Naive thymus-derived CD8-positive, alpha-beta T cell (primary cell): Measurements from ENCODE around the gene EPC2. TPM values are rescaled to one million over a fixed set of nuclear protein-coding genes. Genes with fewer than 3 reads are reported as not detected.

ENCODE experiments used
- ATAC-seq, 2 donors: fragments of 150-1000 bp; cut with Tn5 transposase in 1 of 2; sonication (Bioruptor Pico), chemical (Tn5 transposase) in 1 of 2; 1 replicate in 1 of 2; 2 replicates in 1 of 2; pipeline ENCODE4 v1.10.0; 2021; ENCODE audit warnings: mild to moderate bottlenecking in 2 of 2, moderate library complexity in 2 of 2
- POLR2A ChIA-PET: fragments of 350-600 bp; sonication (Branson Sonifier 250); formaldehyde crosslinking; loops from one replicate; lab custom pipeline; 2021; ENCODE audit warnings: antibody characterized with exemption; lab: Charles Lee
- DNase-seq, 10 donors: peaks; one replicate each; pipeline versions ENCODE4 v3.0.0 to v3.0.0-alpha.2; 2020 to 2022
- H3K27ac Mint-ChIP-seq, 10 donors: one replicate each; pipeline ENCODE4 v1.8.0; 2020 to 2022; ENCODE audit warnings: mild to moderate bottlenecking in 10 of 10, mixed read lengths in 10 of 10, moderate library complexity in 4 of 10, inconsistent platforms in 1 of 10
- H3K27me3 Mint-ChIP-seq, 5 donors: one replicate each; pipeline ENCODE4 v1.8.0; 2021 to 2022; ENCODE audit warnings: mixed read lengths in 5 of 5
- H3K36me3 Mint-ChIP-seq, 3 donors: one replicate each; pipeline ENCODE4 v1.8.0; 2020 to 2022; ENCODE audit warnings: mixed read lengths in 3 of 3, mild to moderate bottlenecking in 2 of 3, inconsistent platforms in 1 of 3
- H3K4me1 Mint-ChIP-seq, 4 donors: one replicate each; pipeline ENCODE4 v1.8.0; 2021 to 2022; ENCODE audit warnings: mixed read lengths in 4 of 4
- H3K4me3 Mint-ChIP-seq, 10 donors: one replicate each; pipeline ENCODE4 v1.8.0; 2020 to 2022; ENCODE audit warnings: mild to moderate bottlenecking in 10 of 10, mixed read lengths in 10 of 10, moderate library complexity in 6 of 10, inconsistent platforms in 1 of 10
- H3K9me3 Mint-ChIP-seq, 9 donors: one replicate each; pipeline ENCODE4 v1.8.0; 2020 to 2022; ENCODE audit warnings: mixed read lengths in 9 of 9, mild to moderate bottlenecking in 3 of 9, inconsistent platforms in 1 of 9, moderate library complexity in 1 of 9
- polyA plus RNA-seq, 3 donors: library from polyadenylated mRNA; unstranded; fragments of 300-500 nt; fragmentation: Illumina TruSeq; gene quantifications; one replicate each; pipeline ENCODE4 v1.2.3, GENCODE V29; 2021
- total RNA-seq, 8 experiments: library from RNA in 2 of 8; stranded (reverse) in 2 of 8; gene quantifications; one replicate each; pipeline ENCODE4 v1.2.3 and lab custom pipeline; 2021 to 2026

EPC2 gene, protein sequence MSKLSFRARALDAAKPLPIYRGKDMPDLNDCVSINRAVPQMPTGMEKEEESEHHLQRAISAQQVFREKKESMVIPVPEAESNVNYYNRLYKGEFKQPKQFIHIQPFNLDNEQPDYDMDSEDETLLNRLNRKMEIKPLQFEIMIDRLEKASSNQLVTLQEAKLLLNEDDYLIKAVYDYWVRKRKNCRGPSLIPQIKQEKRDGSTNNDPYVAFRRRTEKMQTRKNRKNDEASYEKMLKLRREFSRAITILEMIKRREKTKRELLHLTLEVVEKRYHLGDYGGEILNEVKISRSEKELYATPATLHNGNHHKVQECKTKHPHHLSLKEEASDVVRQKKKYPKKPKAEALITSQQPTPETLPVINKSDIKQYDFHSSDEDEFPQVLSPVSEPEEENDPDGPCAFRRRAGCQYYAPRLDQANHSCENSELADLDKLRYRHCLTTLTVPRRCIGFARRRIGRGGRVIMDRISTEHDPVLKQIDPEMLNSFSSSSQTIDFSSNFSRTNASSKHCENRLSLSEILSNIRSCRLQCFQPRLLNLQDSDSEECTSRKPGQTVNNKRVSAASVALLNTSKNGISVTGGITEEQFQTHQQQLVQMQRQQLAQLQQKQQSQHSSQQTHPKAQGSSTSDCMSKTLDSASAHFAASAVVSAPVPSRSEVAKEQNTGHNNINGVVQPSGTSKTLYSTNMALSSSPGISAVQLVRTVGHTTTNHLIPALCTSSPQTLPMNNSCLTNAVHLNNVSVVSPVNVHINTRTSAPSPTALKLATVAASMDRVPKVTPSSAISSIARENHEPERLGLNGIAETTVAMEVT
- total RNA-seq (10 to 100 TPM; 91.1 to 94.7 TPM), polyA plus RNA-seq (1 to 10 TPM; 2.5 to 3.7 (median 3.0) TPM), total RNA-seq (lab: John Stamatoyannopoulos, UW) (72.3 to 138 (median 123) reads per million in 6 experiments)

DNA sequence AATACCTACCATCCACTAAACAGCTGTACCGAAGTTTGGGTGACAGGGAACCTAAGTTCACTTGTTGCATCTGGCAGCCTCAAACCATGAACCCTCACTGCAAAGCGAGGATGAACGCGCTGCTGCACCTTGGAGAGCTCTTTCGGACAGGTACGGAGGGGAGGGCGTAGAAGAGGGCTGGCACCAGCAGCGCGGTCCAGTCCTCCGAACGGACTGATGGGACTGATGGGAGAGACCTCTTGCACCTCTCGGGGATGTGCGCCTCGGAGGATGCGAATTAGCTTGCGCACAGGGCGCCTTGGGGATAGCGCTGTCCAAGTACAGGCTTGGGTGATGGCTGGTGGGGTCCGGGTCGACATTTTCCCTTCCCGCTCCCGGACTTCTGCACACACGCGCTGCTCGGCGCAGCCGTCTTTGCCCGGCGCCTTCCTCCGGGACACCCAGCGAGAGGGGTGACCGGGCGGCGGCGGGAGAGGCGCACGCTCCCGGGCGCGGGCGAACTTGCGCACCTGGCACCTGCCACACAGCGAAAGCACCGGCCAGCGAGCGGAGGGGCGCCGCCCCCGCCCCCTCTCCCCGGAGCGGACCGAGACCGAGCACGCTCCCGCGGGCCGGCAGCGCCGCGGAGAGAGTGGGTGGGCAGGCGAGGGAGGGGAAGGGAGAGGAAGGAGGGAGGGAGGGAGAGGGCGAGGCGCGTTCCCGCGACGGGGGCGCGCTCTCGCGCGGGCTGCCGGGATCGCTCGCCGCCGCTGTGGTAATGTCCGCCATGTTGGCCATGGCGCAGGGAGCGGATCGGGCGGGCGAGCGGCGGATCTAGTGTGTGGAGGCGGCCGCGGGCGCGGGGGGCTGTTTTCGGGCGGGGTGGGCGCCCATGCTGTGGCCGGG, at the start of gene EPC2:
EPC2 (plus strand) TSS at position 754 of the 885 bp plus-strand sequence. CDS start 267 bp downstream, outside the sequence.
- Mint-ChIP-seq H3K9me3 (no peaks in the 10 kb centered on the region), H3K27me3 (peaks cover 0 to 5% (median 0%) of the 10 kb centered on the region in 5 donors), H3K4me3 (peak within 1 kb of the TSS; percentile 88 to 99 (median 96)), H3K27ac (peak within 1 kb of the TSS; percentile 89 to 100 (median 98)), H3K4me1 (peaks cover 15 to 40% (median 33%) of the 10 kb centered on the region in 4 donors), H3K36me3 (peaks cover 5 to 7% (median 6%) of the 10 kb centered on the region in 3 donors)
- ATAC-seq (peak; percentile 52 to 55), DNase-seq (peak; percentile 80 to 94 (median 89))
- POLR2A ChIA-PET, result interaction anchor here (0.6 to 4.4 kb wide), 11 partner anchors 14 to 623 kb away, joined by 3 to 52 read pairs (median 8); partner anchors contain the start of genes MBD5 and ORC4

GRCh38 chr2:148596018-148596417, 48.5 kb upstream of the EPC2 start:
- Mint-ChIP-seq H3K4me3 (no peak overlapping the region), H3K4me1 (peaks cover 0 to 4% (median under 1%) of the 10 kb centered on the region in 4 donors), H3K27me3 (no peaks in the 10 kb centered on the region), H3K36me3 (peaks cover 0 to 6% (median 0%) of the 10 kb centered on the region in 3 donors), H3K27ac (no peak overlapping the region), H3K9me3 (peaks cover 0 to 9% (median 0%) of the 10 kb centered on the region in 9 donors)
- DNase-seq (no peak), ATAC-seq (no peak)
- POLR2A ChIA-PET, result no interaction called here

- peaks cover 0 to 4% (median under 1%) of the 10 kb centered on the region in 4 donors for H3K4me1 Mint-ChIP-seq
- H3K9me3 Mint-ChIP-seq, result peaks cover 0 to 16% (median 9%) of the 10 kb centered on the region in 9 donors
- POLR2A ChIA-PET, result interaction anchor here (0.6 kb wide), 1 partner anchor 46 kb away, joined by 3 read pairs; no protein-coding TSS in a partner anchor
- ATAC-seq (no peak), DNase-seq (no peak)
- H3K4me3 Mint-ChIP-seq, result no peak overlapping the region
- no peaks in the 10 kb centered on the region for H3K27me3 Mint-ChIP-seq
- peak overlapping the region in 2 of 10 donors; percentile 1 to 45 for H3K27ac Mint-ChIP-seq
- H3K36me3 Mint-ChIP-seq, result peaks cover 0 to 14% (median 6%) of the 10 kb centered on the region in 3 donors
Observed at GRCh38 chr2:148599109-148599991, 45.2 kb upstream of the EPC2 start.

GRCh38 chr2:148602885-148603561, 41.5 kb upstream of the EPC2 start:
- ATAC-seq, result no peak
- Mint-ChIP-seq H3K36me3 (peaks cover 0 to 14% (median 6%) of the 10 kb centered on the region in 3 donors), H3K27ac (no peak overlapping the region), H3K4me1 (peaks cover 0 to 4% (median 1%) of the 10 kb centered on the region in 4 donors), H3K9me3 (peaks cover 0 to 16% (median 9%) of the 10 kb centered on the region in 9 donors), H3K4me3 (no peak overlapping the region), H3K27me3 (peaks cover 0 to 3% (median 0%) of the 10 kb centered on the region in 5 donors)
- POLR2A ChIA-PET, result no interaction called here
- no peak for DNase-seq

- peaks cover 0 to 3% (median 0%) of the 10 kb centered on the region in 5 donors for H3K27me3 Mint-ChIP-seq
- H3K36me3 Mint-ChIP-seq, result peaks cover 0 to 14% (median 6%) of the 10 kb centered on the region in 3 donors
- ATAC-seq, result no peak
- DNase-seq, result no peak
- H3K27ac Mint-ChIP-seq, result no peak overlapping the region
- peaks cover 0 to 4% (median 0%) of the 10 kb centered on the region in 4 donors for H3K4me1 Mint-ChIP-seq
- POLR2A ChIA-PET, result no interaction called here
- no peak overlapping the region for H3K4me3 Mint-ChIP-seq
- peaks cover 0 to 16% (median 9%) of the 10 kb centered on the region in 9 donors for H3K9me3 Mint-ChIP-seq
Observed at GRCh38 chr2:148603562-148603920, 41.0 kb upstream of the EPC2 start.

DNA sequence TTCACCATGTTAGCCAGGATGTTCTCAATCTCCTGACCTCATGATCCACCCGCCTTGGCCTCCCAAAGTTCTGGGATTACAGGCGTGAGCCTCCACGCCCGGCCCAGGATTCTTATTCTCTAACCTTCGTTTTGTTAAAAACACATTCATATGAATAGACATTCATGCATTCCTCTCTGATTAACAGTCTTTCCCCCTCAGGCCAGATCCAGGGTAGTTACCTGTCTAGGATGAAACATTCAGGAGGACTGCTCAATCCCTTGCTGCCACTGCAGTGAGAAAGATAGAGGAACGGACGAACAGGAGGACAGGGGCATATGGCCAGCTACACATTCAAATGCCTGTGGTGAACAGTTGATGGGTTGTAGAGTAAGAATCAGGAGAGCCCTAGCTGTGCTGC, 39.6 kb upstream of the EPC2 start:
- DNase-seq (no peak), ATAC-seq (no peak)
- peak overlapping the region in 1 of 10 donors; percentile 28 for H3K27ac Mint-ChIP-seq
- peaks cover 0 to 16% (median 9%) of the 10 kb centered on the region in 9 donors for H3K9me3 Mint-ChIP-seq
- peaks cover 0 to 3% (median 0%) of the 10 kb centered on the region in 5 donors for H3K27me3 Mint-ChIP-seq
- peaks cover 0 to 14% (median 6%) of the 10 kb centered on the region in 3 donors for H3K36me3 Mint-ChIP-seq
- H3K4me1 Mint-ChIP-seq, result peaks cover 0 to 2% (median 0%) of the 10 kb centered on the region in 4 donors
- POLR2A ChIA-PET, result no interaction called here
- H3K4me3 Mint-ChIP-seq, result no peak overlapping the region

DNA sequence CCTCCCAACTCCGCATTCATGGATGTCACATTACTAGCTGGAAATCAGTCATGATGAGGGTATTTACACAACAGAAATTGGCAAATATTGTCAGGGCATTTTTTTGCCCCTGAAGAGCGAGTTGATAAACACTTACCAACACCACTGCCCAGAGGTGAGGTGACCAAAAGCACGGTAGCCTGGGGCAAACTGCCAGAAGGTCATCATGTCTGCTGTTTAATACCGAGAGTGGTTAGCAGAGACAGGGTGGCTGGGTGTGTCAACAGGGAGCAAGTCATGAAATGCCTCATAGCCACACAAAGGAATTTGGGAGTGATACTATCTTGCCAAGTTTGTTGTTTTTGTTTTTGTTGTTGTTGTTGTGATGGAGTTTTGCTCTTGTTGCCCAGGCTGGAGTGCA, 37.0 kb upstream of the EPC2 start:
- Mint-ChIP-seq H3K27ac (peak overlapping the region in 1 of 10 donors; percentile 46), H3K27me3 (peaks cover 0 to 3% (median 0%) of the 10 kb centered on the region in 5 donors), H3K9me3 (peaks cover 0 to 11% (median 4%) of the 10 kb centered on the region in 9 donors), H3K4me1 (peaks cover 0 to 2% (median 0%) of the 10 kb centered on the region in 4 donors), H3K4me3 (no peak overlapping the region), H3K36me3 (peaks cover 0 to 9% (median 6%) of the 10 kb centered on the region in 3 donors)
- DNase-seq, result no peak
- POLR2A ChIA-PET, result no interaction called here
- no peak for ATAC-seq

DNA sequence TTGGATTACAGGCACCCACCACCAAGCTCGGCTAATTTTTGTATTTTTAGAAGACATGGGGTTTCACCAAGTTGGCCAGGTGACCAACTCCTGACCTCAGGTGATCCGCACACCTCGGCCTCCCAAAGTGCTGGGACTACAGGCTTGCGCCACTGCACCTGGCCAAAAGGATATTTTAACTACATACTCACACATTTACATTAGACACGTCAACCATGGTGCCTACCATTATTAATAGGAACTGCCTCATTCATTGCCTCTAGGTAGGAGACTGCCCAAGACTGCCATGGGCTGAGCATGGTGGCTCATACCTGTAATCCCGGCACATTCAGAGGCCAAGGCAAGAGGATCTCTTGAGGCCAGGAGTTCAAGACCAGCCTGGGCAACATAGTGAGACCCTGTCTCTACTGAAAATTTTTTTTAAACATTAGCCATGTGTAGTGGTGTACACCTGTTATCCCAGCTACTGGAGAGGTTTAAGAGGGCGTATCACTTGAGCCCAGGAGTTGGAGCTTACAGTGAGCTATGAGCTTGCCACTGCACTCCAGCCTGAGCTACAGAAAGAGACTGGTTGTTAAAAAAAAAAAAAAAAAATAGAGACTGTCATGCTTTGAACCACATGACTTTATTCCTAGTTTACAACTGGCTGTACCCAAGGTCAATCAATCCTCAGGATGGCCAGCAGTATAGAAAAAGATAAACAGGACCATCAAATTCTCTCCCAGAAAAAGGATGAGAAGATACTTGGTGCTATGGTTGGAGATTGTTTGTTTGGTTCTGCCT, 31.1 kb upstream of the EPC2 start:
- Mint-ChIP-seq H3K36me3 (no peaks in the 10 kb centered on the region), H3K4me3 (no peak overlapping the region), H3K9me3 (no peaks in the 10 kb centered on the region), H3K27ac (no peak overlapping the region), H3K27me3 (no peaks in the 10 kb centered on the region), H3K4me1 (peaks cover 0 to 10% (median 6%) of the 10 kb centered on the region in 4 donors)
- ATAC-seq (no peak), DNase-seq (no peak)
- POLR2A ChIA-PET, result no interaction called here

GRCh38 chr2:148614014-148614321, 30.6 kb upstream of the EPC2 start:
- H3K4me3 Mint-ChIP-seq, result no peak overlapping the region
- POLR2A ChIA-PET, result no interaction called here
- peak overlapping the region in 1 of 10 donors; percentile 15 for H3K27ac Mint-ChIP-seq
- DNase-seq (no peak), ATAC-seq (no peak)
- no peaks in the 10 kb centered on the region for H3K36me3 Mint-ChIP-seq
- H3K4me1 Mint-ChIP-seq, result peaks cover 0 to 10% (median 6%) of the 10 kb centered on the region in 4 donors
- no peaks in the 10 kb centered on the region for H3K9me3 Mint-ChIP-seq
- no peaks in the 10 kb centered on the region for H3K27me3 Mint-ChIP-seq

DNA sequence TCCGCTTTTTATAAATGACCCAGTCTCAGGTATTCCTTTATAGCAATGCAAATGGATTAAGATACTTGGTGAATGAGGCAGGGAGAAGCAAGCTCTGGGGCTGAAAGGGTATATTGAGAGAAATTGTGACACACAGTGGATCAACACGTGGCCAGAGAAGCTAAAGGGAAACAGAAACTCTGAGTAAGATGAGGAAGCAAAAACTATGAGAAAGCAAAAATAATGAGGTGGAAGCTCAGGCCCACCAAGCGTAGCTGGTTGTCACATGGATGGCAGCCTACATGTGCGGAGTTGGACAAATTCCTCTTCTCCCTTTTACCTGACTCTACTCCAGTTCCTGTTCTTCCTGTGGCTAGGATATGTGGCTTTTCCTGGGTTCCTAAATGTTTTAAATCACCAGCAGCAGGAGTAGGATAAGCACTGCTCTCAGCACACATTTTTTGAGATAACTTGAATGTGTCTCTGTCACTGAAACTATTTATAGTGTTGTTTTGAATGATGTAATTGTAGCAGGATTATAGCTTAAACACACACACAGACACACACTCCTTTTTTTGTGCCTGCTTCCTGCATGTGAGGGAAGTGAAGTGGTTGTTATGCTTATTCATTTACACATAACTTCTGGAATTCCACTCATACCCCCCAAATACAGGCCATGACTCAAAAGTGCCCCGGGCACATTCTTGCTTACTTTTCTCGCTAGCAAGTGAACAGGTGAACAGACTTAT, 30.1 kb upstream of the EPC2 start:
- H3K4me1 Mint-ChIP-seq, result peaks cover 1 to 10% (median 6%) of the 10 kb centered on the region in 4 donors
- H3K36me3 Mint-ChIP-seq, result no peaks in the 10 kb centered on the region
- POLR2A ChIA-PET, result no interaction called here
- peak overlapping the region in 2 of 10 donors; percentile 15 to 27 for H3K27ac Mint-ChIP-seq
- H3K9me3 Mint-ChIP-seq, result no peaks in the 10 kb centered on the region
- DNase-seq, result no peak
- H3K27me3 Mint-ChIP-seq, result no peaks in the 10 kb centered on the region
- no peak overlapping the region for H3K4me3 Mint-ChIP-seq
- ATAC-seq, result no peak
